Stomach smooth muscle (tissue), 2 donors: Measurements from ENCODE around the gene ZNF827.

ENCODE experiments used
- H3K27ac ChIP-seq: one replicate; pipeline ENCODE4 v1.7.0; 2013; ENCODE audit warnings: mild to moderate bottlenecking, low read length, inconsistent platforms
- H3K27me3 ChIP-seq, 2 donors: one replicate each; pipeline ENCODE4 v1.7.0; 2013; ENCODE audit warnings: low read length in 2 of 2; ENCODE audit not compliant: insufficient read depth in 2 of 2, control insufficient read depth in 1 of 2
- H3K36me3 ChIP-seq, 2 donors: one replicate each; pipeline ENCODE4 v1.7.0; 2013; ENCODE audit warnings: low read length in 2 of 2; ENCODE audit not compliant: control insufficient read depth in 2 of 2, insufficient read depth in 2 of 2
- H3K4me1 ChIP-seq: one replicate; pipeline ENCODE4 v1.7.0; 2013; ENCODE audit warnings: low read length; ENCODE audit not compliant: control insufficient read depth, insufficient read depth
- H3K4me3 ChIP-seq, 2 donors: one replicate each; pipeline ENCODE4 v1.7.0; 2013; ENCODE audit warnings: low read length in 2 of 2
- H3K9ac ChIP-seq, 2 donors: one replicate each; pipeline ENCODE4 v1.7.0; 2013; ENCODE audit warnings: low read length in 2 of 2, mild to moderate bottlenecking in 1 of 2
- H3K9me3 ChIP-seq, 2 donors: one replicate each; pipeline ENCODE4 v1.7.0; 2013; ENCODE audit warnings: low read length in 2 of 2; ENCODE audit not compliant: control insufficient read depth in 2 of 2
- donor health status: healthy.
- donor health status: Pancreatic carcinoma.

Gene ZNF827

DNA sequence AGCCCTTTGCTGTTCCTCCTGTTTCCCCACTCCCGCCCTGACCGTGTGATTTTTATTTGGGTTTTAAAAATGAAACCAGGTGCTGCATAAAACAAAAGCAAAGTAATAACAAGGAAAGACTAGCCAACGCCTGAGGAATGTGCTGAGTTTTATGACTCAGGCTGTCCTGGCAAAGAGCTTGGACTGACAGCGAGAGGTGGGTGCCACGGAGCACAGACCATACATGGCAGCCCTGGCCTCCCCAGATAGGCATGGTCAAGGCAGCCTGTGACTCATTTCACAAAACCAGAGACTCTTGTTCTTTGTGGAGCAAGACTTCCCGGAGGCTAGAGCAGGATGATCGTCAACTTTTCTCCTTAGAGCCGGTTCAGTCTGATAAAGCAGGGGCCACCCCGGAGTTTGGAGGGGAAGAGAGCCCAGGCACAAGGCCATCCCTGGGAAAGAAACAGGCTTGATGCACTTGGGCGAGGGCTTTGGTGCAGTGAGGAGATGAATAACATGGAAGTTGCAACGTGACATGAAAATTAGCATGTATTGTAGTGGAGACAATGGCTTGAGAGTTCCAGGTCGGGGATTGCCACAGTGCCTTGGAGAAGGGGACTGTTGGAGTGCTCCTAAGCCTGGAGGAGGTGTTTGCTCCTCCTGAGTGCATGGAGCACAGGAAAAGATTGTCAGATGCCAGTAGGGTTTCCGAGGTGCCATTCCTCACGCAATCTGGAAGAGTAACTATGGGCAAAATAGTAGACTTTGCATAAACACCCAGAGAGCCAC lies 203.9 kb downstream of the ZNF827 start:
- Histone ChIP-seq H3K27me3 (no peaks in the 10 kb centered on the region), H3K9ac (peak overlapping the region; percentile 72 to 86), H3K4me3 (peak overlapping the region; percentile 59 to 76), H3K27ac (peak overlapping the region; percentile 98), H3K9me3 (no peaks in the 10 kb centered on the region), H3K36me3 (no peaks in the 10 kb centered on the region), H3K4me1 (peaks cover 43% of the 10 kb centered on the region)

DNA sequence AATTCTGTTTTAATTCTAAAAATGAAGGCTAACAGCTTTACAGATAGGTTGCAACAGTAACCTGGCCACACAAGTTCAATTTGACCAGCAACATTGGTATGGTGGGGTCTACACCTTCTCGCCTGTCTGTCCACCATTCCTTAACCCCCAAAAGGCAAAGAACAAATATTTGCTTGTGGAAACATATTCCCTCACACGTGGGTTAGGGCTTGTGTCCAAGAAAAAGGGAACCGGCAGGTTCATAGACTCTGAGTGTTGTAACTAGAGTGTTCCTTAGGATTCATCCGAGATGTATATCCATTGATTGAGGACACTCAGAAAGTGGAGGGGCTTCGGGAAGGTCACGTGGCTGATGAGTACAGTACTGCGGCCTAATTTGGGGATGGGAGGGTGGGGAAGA lies 204.6 kb downstream of the ZNF827 start:
- H3K27ac ChIP-seq: peak overlapping the region; percentile 98
- peak overlapping the region; percentile 59 to 76 for H3K4me3 ChIP-seq
- H3K27me3 ChIP-seq: no peaks in the 10 kb centered on the region
- H3K9ac ChIP-seq: peak overlapping the region; percentile 72 to 86
- no peaks in the 10 kb centered on the region for H3K9me3 ChIP-seq
- peaks cover 40% of the 10 kb centered on the region for H3K4me1 ChIP-seq
- no peaks in the 10 kb centered on the region for H3K36me3 ChIP-seq

DNA sequence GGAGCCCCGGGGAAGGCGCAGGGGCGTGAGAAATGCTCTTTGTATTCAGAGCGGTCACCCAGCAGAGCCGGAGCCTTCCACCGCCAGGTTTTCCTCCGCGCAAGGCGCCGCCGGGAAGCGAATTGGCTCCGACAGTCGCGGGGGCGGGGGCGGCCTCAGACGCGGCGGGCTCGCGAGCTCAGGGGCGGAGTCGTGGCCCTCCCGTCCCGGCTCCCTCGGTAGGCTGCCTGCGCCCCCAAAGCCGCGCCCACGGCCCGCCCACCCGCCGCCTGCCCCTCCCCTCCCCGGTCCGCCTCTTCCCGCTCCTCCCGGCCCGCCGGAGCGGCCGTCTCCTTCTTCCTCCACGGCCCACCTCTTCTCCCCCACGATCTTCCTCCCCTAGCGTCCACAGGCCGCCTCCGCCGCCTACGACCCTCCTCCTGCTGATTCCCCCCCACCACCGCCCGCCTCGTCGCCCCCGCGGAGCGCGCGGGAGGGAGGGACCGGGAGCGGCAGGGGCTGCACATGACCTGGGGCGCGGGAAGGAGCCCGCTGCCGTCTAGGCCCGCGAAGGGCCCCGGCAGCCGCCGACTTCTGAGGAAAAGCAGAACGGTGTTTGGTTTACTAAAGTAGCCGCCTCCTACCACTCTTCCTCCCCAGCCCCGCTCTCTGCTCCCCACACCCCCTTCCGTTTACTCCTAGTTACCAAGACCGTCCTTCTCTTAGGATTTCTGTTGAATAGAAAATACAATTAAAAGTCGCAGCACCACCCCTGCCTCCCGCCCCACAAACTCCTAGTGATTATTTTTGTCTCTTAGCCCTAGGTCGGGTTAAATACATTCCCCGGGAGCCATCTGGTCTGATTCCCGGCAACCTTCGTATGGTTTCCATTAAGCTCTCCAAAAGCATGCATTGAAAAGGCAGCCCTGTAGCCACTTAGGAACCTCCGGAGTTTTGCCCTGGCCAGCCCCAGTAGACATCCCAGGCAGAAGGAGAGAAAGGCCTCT lies 205.4 kb downstream of the ZNF827 start:
- H3K4me1 ChIP-seq: peaks cover 40% of the 10 kb centered on the region
- H3K4me3 ChIP-seq: peak overlapping the region; percentile 59 to 76
- peak overlapping the region; percentile 98 for H3K27ac ChIP-seq
- H3K9ac ChIP-seq: peak overlapping the region; percentile 74 to 86
- H3K9me3 ChIP-seq: no peaks in the 10 kb centered on the region
- no peaks in the 10 kb centered on the region for H3K36me3 ChIP-seq
- H3K27me3 ChIP-seq: no peaks in the 10 kb centered on the region

DNA sequence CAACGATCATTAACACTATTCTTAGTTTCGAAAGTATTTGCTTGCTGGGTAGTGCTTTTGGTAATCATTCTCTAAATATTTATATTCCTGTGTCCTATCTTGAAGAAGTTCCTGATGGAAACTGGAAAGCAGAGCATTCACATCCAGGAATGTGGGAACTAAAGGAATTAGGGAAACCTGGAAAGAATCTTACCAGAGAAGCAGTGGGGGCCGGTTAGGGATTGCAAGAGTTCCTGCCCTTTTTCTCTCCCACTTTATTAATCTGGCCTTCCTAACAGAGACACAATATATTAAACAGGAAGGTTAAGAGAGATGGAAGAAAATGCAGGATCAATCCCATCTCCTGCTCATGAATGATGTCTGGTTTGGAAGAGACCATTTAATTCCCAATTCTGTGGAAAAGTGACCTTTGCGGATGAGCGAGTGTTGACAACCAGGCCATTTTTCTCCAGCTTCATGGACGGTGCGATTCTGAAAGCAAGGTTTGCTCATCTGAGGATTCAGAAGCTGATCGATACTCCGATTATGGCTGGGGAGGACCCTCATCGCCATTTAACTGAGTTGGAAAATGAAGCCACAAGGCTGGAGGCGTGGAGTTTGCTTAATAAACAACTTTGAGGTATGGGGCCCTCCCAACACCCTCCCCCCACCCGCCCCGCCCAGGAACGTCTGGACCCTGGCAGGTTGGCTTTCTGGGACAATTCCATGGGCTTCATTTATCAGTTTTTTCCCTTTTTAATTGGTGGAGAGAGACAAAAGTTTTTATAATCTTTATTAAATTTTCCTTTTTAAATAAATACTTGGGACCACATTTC lies 206.4 kb downstream of the ZNF827 start:
- Histone ChIP-seq H3K27me3 (no peaks in the 10 kb centered on the region), H3K27ac (peak overlapping the region; percentile 69), H3K4me3 (peak overlapping the region in 1 of 2 donors; percentile 69), H3K4me1 (peaks cover 40% of the 10 kb centered on the region), H3K9ac (peak overlapping the region in 1 of 2 donors; percentile 74), H3K36me3 (no peaks in the 10 kb centered on the region), H3K9me3 (no peaks in the 10 kb centered on the region)

DNA sequence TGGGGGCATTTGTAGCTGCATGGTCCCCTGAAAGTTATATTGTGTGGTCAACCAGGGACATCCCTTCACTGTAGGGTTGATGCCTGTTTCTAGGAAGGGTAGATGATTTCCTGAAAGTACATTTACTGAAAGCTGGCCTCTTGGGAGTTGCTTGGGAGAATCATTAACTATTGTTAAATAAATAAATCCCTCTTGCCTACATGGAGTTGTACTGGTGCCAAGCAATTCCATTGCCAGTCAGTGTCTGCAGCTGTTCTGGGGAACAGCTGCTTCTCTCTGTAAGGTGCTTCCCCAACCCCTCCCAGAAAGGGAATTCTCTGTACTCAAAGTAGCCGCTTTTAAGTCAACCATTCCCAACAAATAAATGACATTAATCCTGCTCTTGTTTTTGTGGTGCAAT lies 207.6 kb downstream of the ZNF827 start:
- H3K9me3 ChIP-seq: no peaks in the 10 kb centered on the region
- H3K27ac ChIP-seq: no peak overlapping the region
- H3K9ac ChIP-seq: no peak overlapping the region
- no peaks in the 10 kb centered on the region for H3K27me3 ChIP-seq
- H3K4me3 ChIP-seq: no peak overlapping the region
- no peaks in the 10 kb centered on the region for H3K36me3 ChIP-seq
- H3K4me1 ChIP-seq: peaks cover 32% of the 10 kb centered on the region

DNA sequence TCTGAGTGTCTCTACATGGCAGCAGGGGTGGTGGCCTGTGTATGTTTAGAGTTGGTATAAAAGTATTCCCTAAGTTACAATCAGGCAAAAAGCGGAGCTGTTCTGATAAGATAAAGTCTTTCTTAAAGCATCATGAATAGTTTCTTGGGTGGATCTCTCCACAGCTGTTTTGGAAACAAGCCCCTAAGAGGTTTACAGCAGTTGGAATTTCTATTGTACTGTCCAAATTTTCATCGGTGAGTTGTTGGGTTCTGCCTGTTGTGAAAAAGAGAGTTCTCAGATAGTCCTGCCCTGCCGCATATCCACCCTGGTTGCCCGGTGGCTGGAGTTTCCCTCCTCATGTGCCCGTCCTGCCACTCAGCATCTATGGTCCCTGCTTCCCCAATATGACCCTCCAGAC lies 208.6 kb downstream of the ZNF827 start:
- peaks cover 25% of the 10 kb centered on the region for H3K4me1 ChIP-seq
- no peak overlapping the region for H3K4me3 ChIP-seq
- no peaks in the 10 kb centered on the region for H3K36me3 ChIP-seq
- H3K9ac ChIP-seq: no peak overlapping the region
- H3K27ac ChIP-seq: no peak overlapping the region
- H3K9me3 ChIP-seq: no peaks in the 10 kb centered on the region
- H3K27me3 ChIP-seq: no peaks in the 10 kb centered on the region

DNA sequence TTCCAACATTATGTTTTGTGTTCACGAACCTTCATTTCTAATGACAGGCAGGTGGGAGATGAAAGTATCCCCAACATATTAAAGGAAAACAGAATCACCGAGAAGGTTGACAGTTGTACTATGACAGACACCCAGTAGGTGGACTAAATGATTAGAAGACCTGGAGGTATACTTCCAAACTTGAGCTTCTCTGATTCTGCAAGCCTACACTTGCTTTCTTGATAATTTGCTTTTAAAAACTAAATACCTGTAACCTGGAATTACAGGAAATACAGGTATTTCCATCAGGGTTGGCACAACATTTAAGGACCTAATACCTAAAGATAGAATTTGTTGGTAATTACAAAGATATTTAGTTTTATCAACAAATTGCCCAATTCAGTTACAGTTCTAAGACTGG lies 215.3 kb downstream of the ZNF827 start:
- Histone ChIP-seq H3K4me3 (no peak overlapping the region), H3K27ac (no peak overlapping the region), H3K9me3 (no peaks in the 10 kb centered on the region), H3K4me1 (no peaks in the 10 kb centered on the region), H3K9ac (no peak overlapping the region), H3K27me3 (no peaks in the 10 kb centered on the region), H3K36me3 (no peaks in the 10 kb centered on the region)

DNA sequence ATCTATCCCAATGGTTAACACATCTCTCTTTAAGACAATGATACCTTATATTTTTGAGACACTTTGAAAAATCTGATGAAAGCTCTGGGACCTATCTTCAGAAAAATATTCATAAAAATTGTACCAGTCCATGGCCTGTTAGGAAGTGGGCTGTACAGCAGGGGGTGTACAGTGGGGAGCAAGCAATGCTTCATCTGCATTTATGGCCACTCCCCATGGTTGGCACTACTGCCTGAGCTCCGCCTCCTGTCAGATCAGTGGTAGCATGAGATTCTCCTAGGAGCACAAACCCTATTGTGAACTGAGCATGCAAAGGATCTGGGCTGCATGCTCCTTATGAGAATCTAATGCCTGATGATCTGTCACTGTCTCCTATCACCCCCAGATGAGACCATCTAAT lies 216.1 kb downstream of the ZNF827 start:
- H3K36me3 ChIP-seq: no peaks in the 10 kb centered on the region
- no peaks in the 10 kb centered on the region for H3K27me3 ChIP-seq
- H3K9ac ChIP-seq: no peak overlapping the region
- H3K9me3 ChIP-seq: no peaks in the 10 kb centered on the region
- H3K4me1 ChIP-seq: no peaks in the 10 kb centered on the region
- H3K4me3 ChIP-seq: no peak overlapping the region
- H3K27ac ChIP-seq: no peak overlapping the region

DNA sequence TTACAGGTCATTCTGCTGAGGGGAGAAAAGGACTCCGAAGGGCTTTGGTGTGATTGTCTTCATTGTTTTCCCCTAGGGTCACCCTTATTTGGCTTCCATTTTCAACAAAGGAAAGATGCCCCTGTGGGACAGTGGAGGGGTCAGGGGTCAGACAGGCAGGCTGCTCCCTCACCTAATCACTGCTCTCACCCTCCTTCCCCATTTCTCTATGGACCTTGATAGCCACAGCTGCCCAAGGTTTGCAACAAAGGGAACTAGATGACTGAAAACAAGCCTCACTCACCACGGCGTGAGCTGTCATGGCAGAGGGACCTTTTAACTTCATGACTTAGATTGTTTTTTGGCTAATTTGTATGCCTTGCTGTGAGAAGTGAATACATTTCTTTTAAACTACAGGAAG lies 218.0 kb downstream of the ZNF827 start:
- H3K9ac ChIP-seq: no peak overlapping the region
- no peak overlapping the region for H3K27ac ChIP-seq
- H3K27me3 ChIP-seq: no peaks in the 10 kb centered on the region
- H3K4me1 ChIP-seq: no peaks in the 10 kb centered on the region
- H3K9me3 ChIP-seq: no peaks in the 10 kb centered on the region
- H3K36me3 ChIP-seq: no peaks in the 10 kb centered on the region
- no peak overlapping the region for H3K4me3 ChIP-seq
